ENCODE data around the gene NR2F1-AS1. TPM values are rescaled to one million over a fixed set of nuclear protein-coding genes. Genes with fewer than 3 reads are reported as not detected.
A peak's percentile ranks its signal among the peaks of the same experiment; 100 is the strongest.

NR2F1-AS1 gene
- total RNA-seq: under 1 TPM in 2 of 4 donors, not detected in 2; 0.13 to 0.85 TPM

GRCh38 chr5:93580927-93581445 is at the start of gene NR2F1-AS1:
NR2F1-AS1 (minus strand) TSS chr5:93581219.
- in situ Hi-C loops (cut with MboI; ENCODE audit: low sequenced_read_pairs in 4 of 4): loop anchor here in 2 of 4 donors (10.0 to 25.0 kb wide), 3 partner anchors 206 to 334 kb away; no protein-coding TSS in a partner anchor
- intact Hi-C loops (cut with DNase I; ENCODE audit: low total_unique reads): loop anchor here (1.0 to 5.0 kb wide), 2 partner anchors 220 to 336 kb away; no protein-coding TSS in a partner anchor
- Histone ChIP-seq H3K9me3 (no peaks in the 10 kb centered on the region), H3K27ac (no peak within 1 kb of the TSS), H3K27me3 (peaks cover 73 to 85% (median 77%) of the 10 kb centered on the region in 3 donors), H3K36me3 (no peaks in the 10 kb centered on the region), H3K4me1 (peaks cover 26 to 37% of the 10 kb centered on the region in 2 donors), H3K4me3 (peak within 1 kb of the TSS; percentile 52 to 74 (median 62))
- no peak for DNase-seq
- TF ChIP-seq POLR2A (IDR thresholded peaks at IDR 0.05): peak in 1 of 2 donors; percentile 5
- no peak for TF ChIP-seq CTCF (IDR thresholded peaks at IDR 0.05 in 4 of 5, conservative IDR thresholded peaks at IDR 0.05 in 1 of 5)
- peak; percentile 24 to 39 for ATAC-seq

- Histone ChIP-seq H3K4me1 (peaks cover 0 to 3% of the 10 kb centered on the region in 2 donors), H3K36me3 (no peaks in the 10 kb centered on the region), H3K27me3 (no peaks in the 10 kb centered on the region), H3K9me3 (no peaks in the 10 kb centered on the region), H3K27ac (no peak overlapping the region), H3K4me3 (no peak overlapping the region)
- intact Hi-C loops (cut with DNase I; ENCODE audit: low total_unique reads) (no loop called here), in situ Hi-C loops (cut with MboI; ENCODE audit: low sequenced_read_pairs in 4 of 4) (no loop called here)
- no peak for DNase-seq
- no peak for ATAC-seq
- TF ChIP-seq POLR2A (IDR thresholded peaks at IDR 0.05): no peak
- TF ChIP-seq CTCF (IDR thresholded peaks at IDR 0.05 in 4 of 5, conservative IDR thresholded peaks at IDR 0.05 in 1 of 5): no peak
Observed at GRCh38 chr5:93626801-93627200, 45.8 kb upstream of the NR2F1-AS1 start.

- in situ Hi-C loops (cut with MboI; ENCODE audit: low sequenced_read_pairs in 4 of 4) (loop anchor here in 2 of 4 donors (25.0 kb wide), 2 partner anchors 289 to 489 kb away; a partner anchor contains a TSS), intact Hi-C loops (cut with DNase I; ENCODE audit: low total_unique reads) (loop anchor here (5.0 kb wide), 1 partner anchor 46 kb away; no protein-coding TSS in a partner anchor)
- no peak for TF ChIP-seq POLR2A (IDR thresholded peaks at IDR 0.05)
- no peak for TF ChIP-seq CTCF (IDR thresholded peaks at IDR 0.05 in 4 of 5, conservative IDR thresholded peaks at IDR 0.05 in 1 of 5)
- Histone ChIP-seq H3K9me3 (no peaks in the 10 kb centered on the region), H3K4me3 (no peak overlapping the region), H3K27me3 (no peaks in the 10 kb centered on the region), H3K27ac (no peak overlapping the region), H3K36me3 (no peaks in the 10 kb centered on the region), H3K4me1 (peaks cover 0 to 10% of the 10 kb centered on the region in 2 donors)
- no peak for DNase-seq
- no peak for ATAC-seq
Observed at GRCh38 chr5:93623153-93623552, 42.1 kb upstream of the NR2F1-AS1 start.

DNA sequence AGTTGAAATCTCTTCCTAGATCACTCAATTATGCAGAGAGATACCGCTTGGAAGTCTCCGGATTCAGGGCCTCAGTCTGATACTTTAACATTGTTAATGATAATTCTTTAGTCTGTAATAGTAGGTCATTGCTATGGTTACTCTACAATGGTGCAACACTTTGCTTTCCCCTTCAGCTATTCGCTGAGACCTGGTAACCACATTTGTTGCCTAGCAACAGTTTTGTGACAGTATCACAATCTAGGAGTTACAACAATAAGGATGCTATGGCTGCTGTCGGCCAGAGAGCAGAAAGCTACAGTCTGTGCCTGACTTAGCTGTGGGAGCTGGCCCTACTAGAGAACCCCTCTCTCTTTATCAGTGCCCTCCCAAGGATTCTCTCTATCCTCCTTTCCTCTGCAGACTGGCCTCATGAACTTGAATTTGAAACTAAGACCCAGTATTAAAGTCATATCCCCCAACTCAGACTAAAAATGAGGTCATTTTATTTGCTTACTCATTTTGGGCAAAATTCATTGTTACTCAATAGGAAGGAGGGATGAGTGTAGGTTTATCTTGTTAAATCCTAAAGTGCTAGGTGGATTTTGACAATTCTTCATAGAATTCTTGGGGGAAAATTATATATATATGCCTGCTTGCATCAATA is 41.3 kb upstream of the NR2F1-AS1 start:
- no peaks in the 10 kb centered on the region for H3K36me3 ChIP-seq
- no peak for TF ChIP-seq POLR2A (IDR thresholded peaks at IDR 0.05)
- TF ChIP-seq CTCF (IDR thresholded peaks at IDR 0.05 in 4 of 5, conservative IDR thresholded peaks at IDR 0.05 in 1 of 5): no peak
- H3K27me3 ChIP-seq: no peaks in the 10 kb centered on the region
- intact Hi-C loops (cut with DNase I; ENCODE audit: low total_unique reads) (loop anchor here (5.0 kb wide), 1 partner anchor 45 kb away; no protein-coding TSS in a partner anchor), in situ Hi-C loops (cut with MboI; ENCODE audit: low sequenced_read_pairs in 4 of 4) (loop anchor here in 2 of 4 donors (25.0 kb wide), 2 partner anchors 290 to 490 kb away; a partner anchor contains a TSS)
- H3K9me3 ChIP-seq: no peaks in the 10 kb centered on the region
- DNase-seq (no peak), ATAC-seq (no peak)
- H3K4me1 ChIP-seq: peaks cover 0 to 10% of the 10 kb centered on the region in 2 donors
- peak overlapping the region in 1 of 4 donors; percentile 60 for H3K27ac ChIP-seq
- peak overlapping the region in 2 of 4 donors; percentile 71 to 73 for H3K4me3 ChIP-seq

Measured in gastrocnemius medialis (tissue), 4 donors.